H1 (cell line): ENCODE measurements around the gene PALM3. TPM values are rescaled to one million over a fixed set of nuclear protein-coding genes. Genes with fewer than 3 reads are reported as not detected.

ENCODE experiments used
- CTCF ChIA-PET: fragments of 300-600 bp; sonication (Branson Sonifier 250); formaldehyde crosslinking; loops from one replicate; lab custom pipeline; 2021; ENCODE audit not compliant: partially characterized antibody; lab: Charles Lee
- POLR2A ChIA-PET: fragments of 300-600 bp; sonication (Branson Sonifier 250); formaldehyde crosslinking; loops from one replicate; lab custom pipeline; 2021; ENCODE audit warnings: inconsistent platforms; ENCODE audit not compliant: partially characterized antibody; lab: Charles Lee
- DNase-seq, 2 experiments: peaks; one replicate each; pipeline versions ENCODE4 v3.0.0 to v3.0.0-alpha.2; 2010 to 2022; ENCODE audit warnings: low spot score in 2 of 2, low read depth in 1 of 2, mixed read lengths in 1 of 2
- FAIRE-seq: peaks from 2 replicates; lab custom pipeline; 2011; peaks lifted over from hg19 to GRCh38; lab: Jason Lieb, UNC
- H2AFZ ChIP-seq: 2 replicates; pipeline ENCODE4 v1.8.1; 2012; ENCODE audit warnings: low read length, inconsistent platforms
- H2AK5ac ChIP-seq: 2 replicates; pipeline ENCODE4 v1.6.1; 2013; ENCODE audit warnings: low read depth, low read length
- H2BK120ac ChIP-seq: replicated peaks from 2 replicates; pipeline ENCODE3; 2013; ENCODE audit warnings: low read depth, low read length, inconsistent platforms
- H2BK12ac ChIP-seq: 2 replicates; pipeline ENCODE4 v1.6.1; 2013; ENCODE audit warnings: low read depth, low read length
- H2BK15ac ChIP-seq: 2 replicates; pipeline ENCODE4 v1.6.1; 2013; ENCODE audit warnings: low read length
- H2BK20ac ChIP-seq: 2 replicates; pipeline ENCODE4 v1.6.1; 2013; ENCODE audit warnings: low read length
- H2BK5ac ChIP-seq: 2 replicates; pipeline ENCODE4 v1.6.1; 2013; ENCODE audit warnings: low read depth, low read length
- H3K14ac ChIP-seq: 2 replicates; pipeline ENCODE4 v1.6.1; 2013; ENCODE audit warnings: inconsistent platforms; ENCODE audit not compliant: insufficient read length
- H3K18ac ChIP-seq: 2 replicates; pipeline ENCODE4 v1.6.1; 2013; ENCODE audit warnings: low read length; ENCODE audit errors: extremely low read depth
- H3K23ac ChIP-seq: 2 replicates; pipeline ENCODE4 v1.6.1; 2013; ENCODE audit warnings: inconsistent platforms; ENCODE audit not compliant: insufficient read length
- H3K23me2 ChIP-seq: 2 replicates; pipeline ENCODE4 v1.6.1; 2013; ENCODE audit warnings: low read depth, low read length
- H3K27ac ChIP-seq: 2 replicates; pipeline ENCODE4 v1.6.1; 2011; ENCODE audit warnings: low read depth, low read length, inconsistent platforms
- H3K27me3 ChIP-seq, 4 experiments: replicated peaks in 1 of 4; 1 replicate in 1 of 4; 2 replicates in 3 of 4; pipeline versions ENCODE4 v1.6.1 to v1.8.1; 2011 to 2013; ENCODE audit warnings: low read length in 3 of 4, mild to moderate bottlenecking in 3 of 4, inconsistent platforms in 2 of 4, mixed read lengths in 2 of 4, moderate library complexity in 1 of 4; ENCODE audit not compliant: control insufficient read depth in 3 of 4, insufficient read depth in 3 of 4; ENCODE audit errors: extremely low read depth in 1 of 4
- H3K36me3 ChIP-seq, 4 experiments: 2 replicates each; pipeline versions ENCODE4 v1.6.1 to v1.8.1; 2011 to 2013; ENCODE audit warnings: mild to moderate bottlenecking in 4 of 4, low read length in 3 of 4, moderate library complexity in 2 of 4, control low read depth in 1 of 4, inconsistent platforms in 1 of 4; ENCODE audit not compliant: insufficient read depth in 4 of 4, control insufficient read depth in 2 of 4
- H3K4ac ChIP-seq: replicated peaks from 2 replicates; pipeline ENCODE3; 2013; ENCODE audit warnings: low read length, low read depth, mixed read lengths, inconsistent platforms; ENCODE audit not compliant: insufficient read length
- H3K4me1 ChIP-seq, 4 experiments: replicated peaks in 1 of 4; 1 replicate in 1 of 4; 2 replicates in 3 of 4; pipeline versions ENCODE4 v1.6.1 to v1.8.1; 2011 to 2013; ENCODE audit warnings: low read length in 3 of 4, inconsistent platforms in 2 of 4, mixed read lengths in 1 of 4; ENCODE audit not compliant: insufficient read depth in 4 of 4, control insufficient read depth in 3 of 4
- H3K4me2 ChIP-seq, 2 experiments: 2 replicates each; pipeline versions ENCODE4 v1.6.1 to v1.8.1; 2011 to 2013; ENCODE audit warnings: low read depth in 2 of 2, low read length in 2 of 2, control low read depth in 1 of 2, inconsistent platforms in 1 of 2, mild to moderate bottlenecking in 1 of 2; ENCODE audit not compliant: insufficient read depth in 1 of 2
- H3K4me3 ChIP-seq, 4 experiments: fragments of 200-600, 300-600 bp in 1 of 4; sonication (generic), shearing (Covaris generic), sonication (Bioruptor Twin) in 1 of 4; 2 replicates each; pipeline versions ENCODE4 v1.5.1 to v1.8.1; 2011 to 2016; ENCODE audit warnings: low read length in 4 of 4, low read depth in 3 of 4, control low read depth in 2 of 4, inconsistent platforms in 2 of 4, mild to moderate bottlenecking in 2 of 4, mixed read lengths in 1 of 4, moderate library complexity in 1 of 4; ENCODE audit not compliant: insufficient read depth in 2 of 4; ENCODE audit errors: extremely low read depth in 1 of 4
- H3K56ac ChIP-seq: replicated peaks from 2 replicates; pipeline ENCODE3; 2013; ENCODE audit warnings: low read depth, mild to moderate bottlenecking, mixed read lengths, low read length, inconsistent platforms; ENCODE audit not compliant: insufficient read length
- H3K79me1 ChIP-seq: 2 replicates; pipeline ENCODE4 v1.6.1; 2013; ENCODE audit warnings: low read depth, low read length, control low read depth
- H3K79me2 ChIP-seq, 2 experiments: 2 replicates each; pipeline versions ENCODE4 v1.6.1 to v1.8.1; 2012 to 2013; ENCODE audit warnings: low read length in 2 of 2, mild to moderate bottlenecking in 2 of 2, inconsistent platforms in 1 of 2; ENCODE audit not compliant: insufficient read depth in 2 of 2, control insufficient read depth in 1 of 2
- H3K9ac ChIP-seq, 4 experiments: replicated peaks in 1 of 4; 1 replicate in 1 of 4; 2 replicates in 3 of 4; pipeline versions ENCODE4 v1.6.1 to v1.8.1; 2011 to 2013; ENCODE audit warnings: low read depth in 3 of 4, low read length in 3 of 4, control low read depth in 2 of 4, mild to moderate bottlenecking in 2 of 4, moderate library complexity in 2 of 4, inconsistent platforms in 1 of 4; ENCODE audit errors: extremely low read depth in 1 of 4
- H3K9me3 ChIP-seq, 2 experiments: 2 replicates each; pipeline versions ENCODE4 v1.6.1 to v1.8.1; 2012 to 2013; ENCODE audit warnings: mild to moderate bottlenecking in 2 of 2, moderate library complexity in 2 of 2, control low read depth in 1 of 2, inconsistent platforms in 1 of 2, low read depth in 1 of 2, low read length in 1 of 2, mixed read lengths in 1 of 2; ENCODE audit not compliant: insufficient read depth in 2 of 2
- H4K20me1 ChIP-seq, 2 experiments: replicated peaks in 1 of 2; 2 replicates each; pipeline versions ENCODE3 to v1.8.1; 2011 to 2013; ENCODE audit warnings: inconsistent platforms in 2 of 2, low read length in 2 of 2, mild to moderate bottlenecking in 1 of 2; ENCODE audit not compliant: insufficient read depth in 2 of 2, control insufficient read depth in 1 of 2
- H4K5ac ChIP-seq: 2 replicates; pipeline ENCODE4 v1.6.1; 2013; ENCODE audit warnings: low read length, low read depth, mixed read lengths, inconsistent platforms; ENCODE audit not compliant: insufficient read length
- H4K8ac ChIP-seq: 2 replicates; pipeline ENCODE4 v1.8.0; 2013; ENCODE audit warnings: mild to moderate bottlenecking, moderate library complexity, low read length, inconsistent platforms; ENCODE audit not compliant: insufficient read depth; ENCODE audit errors: extremely low read depth
- H4K91ac ChIP-seq: replicated peaks from 2 replicates; pipeline ENCODE3; 2013; ENCODE audit warnings: low read length, mixed read lengths, inconsistent platforms; ENCODE audit not compliant: insufficient read length
- BACH1 ChIP-seq: IDR thresholded peaks from 2 replicates; pipeline ENCODE4 v1.6.1; 2012; ENCODE audit warnings: low read length, improper control_type of control experiment
- BCL11A ChIP-seq, 2 experiments: IDR thresholded peaks; one replicate each; pipeline ENCODE4 v1.6.1; 2011; ENCODE audit warnings: low read depth in 2 of 2, low read length in 2 of 2, mild to moderate bottlenecking in 2 of 2
- CTBP2 ChIP-seq: IDR thresholded peaks from 2 replicates; pipeline ENCODE4 v1.7.0; 2011; ENCODE audit warnings: borderline replicate concordance, mild to moderate bottlenecking, moderate library complexity, mixed read lengths, low read length; ENCODE audit not compliant: insufficient read depth, insufficient read length
- POLR2AphosphoS5 ChIP-seq: IDR thresholded peaks from 2 replicates; pipeline ENCODE4 v1.6.1; 2011; ENCODE audit warnings: low read depth, low read length
- SIRT6 ChIP-seq: IDR thresholded peaks from one replicate; pipeline ENCODE4 v1.7.1; 2012; ENCODE audit warnings: low read length, inconsistent platforms
- SP2 ChIP-seq: IDR thresholded peaks from 2 replicates; pipeline ENCODE4 v1.6.1; 2012; ENCODE audit warnings: mild to moderate bottlenecking, low read length, inconsistent platforms
- SRF ChIP-seq: IDR thresholded peaks from 2 replicates; pipeline ENCODE4 v1.6.1; 2011; ENCODE audit warnings: mild to moderate bottlenecking, low read depth, low read length, moderate library complexity
- SUZ12 ChIP-seq: fragments of 200-600 bp; sonication (generic); IDR thresholded peaks from 2 replicates; pipeline ENCODE4 v1.6.1; 2012; ENCODE audit warnings: mild to moderate bottlenecking, inconsistent platforms, low read length, moderate library complexity, mixed read lengths
- YY1 ChIP-seq: IDR thresholded peaks from 2 replicates; pipeline ENCODE4 v1.6.1; 2011; ENCODE audit warnings: low read depth, mild to moderate bottlenecking, low read length
- ZNF274 ChIP-seq: IDR thresholded peaks from 2 replicates; pipeline ENCODE4 v1.7.0; 2012; ENCODE audit warnings: low read length, borderline replicate concordance; ENCODE audit errors: extremely low read depth
- WGBS, 2 experiments: shearing (Covaris generic) in 1 of 2; methylation state at CpG; one replicate each; pipeline versions ENCODE4 v1.1.6 to v1.1.7; 2013 to 2015; ENCODE audit warnings: low lambda C conversion rate in 2 of 2, mixed read lengths in 2 of 2, inconsistent platforms in 1 of 2, low coverage in 1 of 2, missing lambda C conversion rate in 1 of 2; ENCODE audit not compliant: insufficient replicate concordance in 2 of 2, insufficient coverage in 1 of 2, insufficient read length in 1 of 2; ENCODE audit errors: extremely low coverage in 1 of 2, missing lambda C conversion rate in 1 of 2; 5-methylcytosine and 5-hydroxymethylcytosine counted together
- polyA plus RNA-seq, 7 experiments: library from polyadenylated mRNA; depleted of rRNA in 3 of 7; stranded (reverse) in 5 of 7; unstranded in 2 of 7; fragments of >200 nt in 5 of 7; fragments of 200-250 nt in 2 of 7; gene quantifications; 1 replicate in 5 of 7; 2 replicates in 1 of 7; 4 replicates in 1 of 7; pipeline versions ENCODE4 v1.2.1 to v1.2.3, GENCODE V29; 2011 to 2013; ENCODE audit warnings: missing spikeins in 2 of 7, mixed read lengths in 2 of 7
- total RNA-seq: library from RNA; stranded (reverse); fragmentation: NEBNext Ultra II Directional; extraction: Animal tissue kit (Norgen Biotek cat#: 25700); gene quantifications from 2 replicates; pipeline ENCODE4 v1.2.1, GENCODE V29; 2021
- TF ChIP-seq, protein P1 (sequence below): IDR thresholded peaks from 2 replicates; pipeline ENCODE4 v1.6.1; 2012; ENCODE audit warnings: inconsistent platforms
- TF ChIP-seq, protein P2 (sequence below): IDR thresholded peaks from 2 replicates; pipeline ENCODE4 v1.6.1; 2012; ENCODE audit warnings: low read length, inconsistent platforms

Gene PALM3
- total and polyA plus RNA-seq, 2 of the 8 experiments (the other 6 are each of a cell fraction or from before 2014, with no cell fraction given) = 5.8 to 31.3 TPM

DNA sequence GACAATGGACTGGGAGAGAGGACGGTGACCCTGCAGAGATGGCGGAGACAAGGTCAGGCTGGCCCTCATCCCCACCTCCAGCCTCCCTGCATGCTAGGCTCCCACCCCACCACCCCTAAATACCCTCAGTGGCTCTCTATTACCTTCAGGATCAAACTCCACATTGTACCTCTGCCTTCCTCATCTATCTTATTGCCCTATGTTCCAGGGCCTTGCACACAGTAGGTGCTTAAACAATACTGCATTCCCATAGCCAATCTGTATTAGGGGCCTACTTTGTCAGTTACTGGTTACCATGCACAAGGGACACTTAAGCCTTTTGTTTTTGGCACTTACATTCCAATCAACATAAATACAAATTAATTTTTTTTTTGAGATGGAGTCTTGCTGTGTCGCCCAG, 6.5 kb downstream of the PALM3 start:
- Histone ChIP-seq H4K91ac (no peak overlapping the region), H4K5ac (no peak overlapping the region), H3K9ac (no peak overlapping the region), H3K79me2 (no peaks in the 10 kb centered on the region), H3K23ac (no peak overlapping the region), H2BK20ac (no peak overlapping the region), H2AFZ (no peak overlapping the region), H3K4ac (no peak overlapping the region), H3K14ac (no peak overlapping the region), H2BK5ac (no peak overlapping the region), H4K20me1 (peaks cover 0 to 2% of the 10 kb centered on the region in 2 experiments), H2BK15ac (no peak overlapping the region), H3K27ac (no peak overlapping the region), H3K4me1 (peaks cover 0 to 8% (median 2%) of the 10 kb centered on the region in 4 experiments; a peak in 4 of 7 replicates), H3K23me2 (peaks cover 12% of the 10 kb centered on the region; the same call in 1 of the 2 replicates), H3K9me3 (no peaks in the 10 kb centered on the region; a peak in 1 of 4 replicates), H3K79me1 (no peaks in the 10 kb centered on the region), H2BK12ac (no peak overlapping the region), H3K36me3 (no peaks in the 10 kb centered on the region), H3K56ac (no peak overlapping the region), H3K4me2 (no peak overlapping the region), H3K27me3 (peaks cover 5 to 19% (median 14%) of the 10 kb centered on the region in 4 experiments), H2AK5ac (no peak overlapping the region), H4K8ac (no peak overlapping the region), H2BK120ac (no peak overlapping the region), H3K18ac (no peak overlapping the region), H3K4me3 (no peak overlapping the region)
- ChIA-PET POLR2A (interaction anchor here (1.3 to 1.9 kb wide), 2 partner anchors 19 to 173 kb away, joined by 3 to 6 read pairs; no protein-coding TSS in a partner anchor), CTCF (interaction anchor here (0.6 to 2.8 kb wide), 7 partner anchors 8 to 175 kb away, joined by 3 to 25 read pairs (median 4); partner anchors contain the start of gene MISP3)
- no peak for FAIRE-seq
- 89% methylated on average over 2 of the region's 3 CpGs; no CpG with 5 or more reads in 1 of the 2 experiments for WGBS, 2 experiments
- no peak for DNase-seq
- TF ChIP-seq, protein P1, sequence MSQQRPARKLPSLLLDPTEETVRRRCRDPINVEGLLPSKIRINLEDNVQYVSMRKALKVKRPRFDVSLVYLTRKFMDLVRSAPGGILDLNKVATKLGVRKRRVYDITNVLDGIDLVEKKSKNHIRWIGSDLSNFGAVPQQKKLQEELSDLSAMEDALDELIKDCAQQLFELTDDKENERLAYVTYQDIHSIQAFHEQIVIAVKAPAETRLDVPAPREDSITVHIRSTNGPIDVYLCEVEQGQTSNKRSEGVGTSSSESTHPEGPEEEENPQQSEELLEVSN = no peak
- TF ChIP-seq SP2 = no peak
- no peak for TF ChIP-seq BACH1
- TF ChIP-seq BCL11A (IDR thresholded peaks at IDR 0.05; ENCODE audit: low read depth in 2 of 2, low read length in 2 of 2) = no peak
- TF ChIP-seq POLR2AphosphoS5 = no peak
- no peak for TF ChIP-seq ZNF274
- TF ChIP-seq, protein P2, sequence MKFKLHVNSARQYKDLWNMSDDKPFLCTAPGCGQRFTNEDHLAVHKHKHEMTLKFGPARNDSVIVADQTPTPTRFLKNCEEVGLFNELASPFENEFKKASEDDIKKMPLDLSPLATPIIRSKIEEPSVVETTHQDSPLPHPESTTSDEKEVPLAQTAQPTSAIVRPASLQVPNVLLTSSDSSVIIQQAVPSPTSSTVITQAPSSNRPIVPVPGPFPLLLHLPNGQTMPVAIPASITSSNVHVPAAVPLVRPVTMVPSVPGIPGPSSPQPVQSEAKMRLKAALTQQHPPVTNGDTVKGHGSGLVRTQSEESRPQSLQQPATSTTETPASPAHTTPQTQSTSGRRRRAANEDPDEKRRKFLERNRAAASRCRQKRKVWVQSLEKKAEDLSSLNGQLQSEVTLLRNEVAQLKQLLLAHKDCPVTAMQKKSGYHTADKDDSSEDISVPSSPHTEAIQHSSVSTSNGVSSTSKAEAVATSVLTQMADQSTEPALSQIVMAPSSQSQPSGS = no peak
- no peak for TF ChIP-seq SUZ12
- no peak for TF ChIP-seq SIRT6
- no peak for TF ChIP-seq CTBP2
- no peak for TF ChIP-seq YY1
- TF ChIP-seq SRF = no peak
